ENCODE measurements around the gene UBAC1.

GRCh38 chr9:135898634-135899407, 62.4 kb downstream of the UBAC1 start:
- TF ChIP-seq POLR2AphosphoS5 (IDR thresholded peaks at IDR 0.05; ENCODE audit: low read depth, low read length) (no peak), TAF1 (IDR thresholded peaks at IDR 0.05; ENCODE audit: borderline replicate concordance, low read depth, low read length) (no peak)

Measured in GM12892 (cell line).